ENCODE results near the gene OSBPL2.

GRCh38 chr20:62239278-62239879, 1.1 kb downstream of the OSBPL2 start:
- no peak for TF ChIP-seq POLR2A (IDR thresholded peaks at IDR 0.05; ENCODE audit: low read depth, low read length)
- TF ChIP-seq POLR2AphosphoS5 (IDR thresholded peaks at IDR 0.05; ENCODE audit: low read depth, low read length): no peak
- TF ChIP-seq POU2F2 (IDR thresholded peaks at IDR 0.05; ENCODE audit: low read depth, low read length): no peak
- no peak for TF ChIP-seq TAF1 (IDR thresholded peaks at IDR 0.05; ENCODE audit: low read depth, low read length)
- no peak for TF ChIP-seq SPI1 (IDR thresholded peaks at IDR 0.05; ENCODE audit: low read depth, low read length)
- no peak for TF ChIP-seq PAX5 (IDR thresholded peaks at IDR 0.05; ENCODE audit: insufficient read depth, low read length, severe bottlenecking)

Data from GM12891 (cell line).